GM12878 (cell line): Measurements from ENCODE around the gene TOX2. TPM values are rescaled to one million over a fixed set of nuclear protein-coding genes. Genes with fewer than 3 reads are reported as not detected.

Experiments
- CBX5 ChIP-seq: sonication (generic); IDR thresholded peaks from 2 replicates; pipeline ENCODE4 v1.6.1; 2016; ENCODE audit warnings: low read depth, moderate library complexity, mild to moderate bottlenecking, inconsistent platforms
- FOS ChIP-seq: IDR thresholded peaks from 3 replicates; pipeline ENCODE4 v1.6.1; 2011; ENCODE audit warnings: borderline replicate concordance; ENCODE audit not compliant: insufficient read length; ENCODE audit errors: extremely low read depth
- GATAD2B ChIP-seq: fragments of 450-650 bp; conservative IDR thresholded peaks from 2 replicates; pipeline ENCODE4 v1.6.1; 2017; ENCODE audit warnings: low read depth, mild to moderate bottlenecking, moderate library complexity
- NFYB ChIP-seq: IDR thresholded peaks from 2 replicates; pipeline ENCODE4 v1.6.1; 2011; ENCODE audit warnings: low read depth, mild to moderate bottlenecking, low read length, improper control_type of control experiment, moderate library complexity; ENCODE audit not compliant: insufficient read depth
- NR2F1 ChIP-seq: fragments of 450-650 bp; conservative IDR thresholded peaks from 2 replicates; pipeline ENCODE4 v1.6.1; 2017; ENCODE audit warnings: mild to moderate bottlenecking
- SMARCA5 ChIP-seq: fragments of 450-650 bp; IDR thresholded peaks from 2 replicates; pipeline ENCODE4 v1.6.1; 2017; ENCODE audit warnings: mild to moderate bottlenecking
- STAT1 ChIP-seq: fragments of 450-650 bp; conservative IDR thresholded peaks from 2 replicates; pipeline ENCODE4 v1.6.1; 2014; ENCODE audit warnings: antibody characterized with exemption, mild to moderate bottlenecking
- SUZ12 ChIP-seq: fragments of 200-600 bp; sonication (generic); IDR thresholded peaks from one replicate; pipeline ENCODE4 v1.6.1; 2018; ENCODE audit warnings: antibody characterized with exemption, mild to moderate bottlenecking; ENCODE audit not compliant: unreplicated experiment
- TARDBP ChIP-seq: IDR thresholded peaks from 2 replicates; pipeline ENCODE4 v1.6.1; 2016; ENCODE audit warnings: borderline replicate concordance
- ZNF24 ChIP-seq: fragments of 450-650 bp; IDR thresholded peaks from 2 replicates; pipeline ENCODE4 v1.6.1; 2017; ENCODE audit warnings: antibody characterized with exemption, mild to moderate bottlenecking
- polyA plus RNA-seq, 11 experiments: library from polyadenylated mRNA; depleted of rRNA in 4 of 11; unstranded in 6 of 11; stranded (reverse) in 5 of 11; fragments of >200 nt; fragmentation: Nextera tagmentation in 4 of 11; fragmentation: Illumina TruSeq in 1 of 11; extraction: Ambion mirVana in 4 of 11; extraction: Trizol in 1 of 11; gene quantifications; 1 replicate in 1 of 11; 2 replicates in 10 of 11; pipeline versions ENCODE4 v1.2.1 to v1.2.3, GENCODE V29; 2011 to 2016; ENCODE audit warnings: inconsistent platforms in 2 of 11, missing spikeins in 2 of 11, low read depth in 1 of 11
- total RNA-seq, 4 experiments: library from RNA; depleted of rRNA in 3 of 4; stranded (reverse); fragments of >200 nt in 3 of 4; fragmentation: Illumina TruSeq in 1 of 4; extraction: Trizol in 1 of 4; gene quantifications; 2 replicates each; pipeline versions ENCODE4 v1.2.1 to v1.2.3, GENCODE V29; 2013 to 2021
- TF ChIP-seq, protein P1 (sequence below): fragments of 450-650 bp; IDR thresholded peaks from 2 replicates; pipeline ENCODE4 v1.6.1; 2016; ENCODE audit warnings: mild to moderate bottlenecking
- TF ChIP-seq, protein P2 (sequence below): IDR thresholded peaks from 2 replicates; pipeline ENCODE4 v1.6.1; 2012; ENCODE audit warnings: low read depth, low read length, improper control_type of control experiment
- TF ChIP-seq, protein P3 (sequence below): fragments of 450-650 bp; IDR thresholded peaks from 2 replicates; pipeline ENCODE4 v1.6.1; 2017; ENCODE audit warnings: antibody characterized with exemption, mild to moderate bottlenecking, moderate library complexity
- TF ChIP-seq, protein P4 (sequence below): fragments of 450-650 bp; IDR thresholded peaks from 2 replicates; pipeline ENCODE4 v1.6.1; 2017; ENCODE audit warnings: mild to moderate bottlenecking, moderate library complexity
- TF ChIP-seq, protein P5 (sequence below): fragments of 450-650 bp; IDR thresholded peaks from 2 replicates; pipeline ENCODE4 v1.6.1; 2017; ENCODE audit warnings: low read depth, mild to moderate bottlenecking, moderate library complexity

Gene TOX2
- total and polyA plus RNA-seq, 10 of the 15 experiments (the other 5 are each of a cell fraction or from before 2014, with no cell fraction given): 2.6 to 40.5 (median 7.9) TPM

DNA sequence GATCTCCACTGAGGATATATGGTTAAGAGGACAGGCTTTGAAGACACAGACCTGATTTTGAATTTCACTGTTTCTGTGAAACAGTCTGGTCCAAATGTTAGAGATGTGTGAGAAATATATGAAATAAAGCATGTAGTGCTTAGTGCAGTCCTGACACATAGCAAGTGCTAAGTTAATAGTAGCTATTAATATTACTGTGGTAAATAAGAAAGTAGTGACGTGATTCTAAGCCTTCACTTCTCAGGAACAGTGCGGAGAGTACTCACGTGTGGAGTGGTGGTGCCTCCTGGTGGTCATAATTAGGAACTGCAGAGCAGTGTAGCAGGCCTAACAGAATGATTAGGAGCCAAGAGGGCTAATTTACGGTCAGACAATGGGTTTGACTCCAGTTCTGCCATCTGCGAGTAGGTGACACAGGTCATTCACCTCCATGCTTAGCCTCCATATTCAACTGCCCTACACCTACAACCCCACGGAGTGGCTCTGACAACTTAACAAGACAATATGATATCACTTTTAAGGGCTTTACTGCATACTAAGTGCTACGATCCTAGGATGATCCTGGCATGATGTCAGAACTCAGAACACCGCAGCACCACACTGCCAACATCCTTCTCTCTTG, 166.1 kb downstream of the TOX2 start (continued):
- TF ChIP-seq, protein P1, sequence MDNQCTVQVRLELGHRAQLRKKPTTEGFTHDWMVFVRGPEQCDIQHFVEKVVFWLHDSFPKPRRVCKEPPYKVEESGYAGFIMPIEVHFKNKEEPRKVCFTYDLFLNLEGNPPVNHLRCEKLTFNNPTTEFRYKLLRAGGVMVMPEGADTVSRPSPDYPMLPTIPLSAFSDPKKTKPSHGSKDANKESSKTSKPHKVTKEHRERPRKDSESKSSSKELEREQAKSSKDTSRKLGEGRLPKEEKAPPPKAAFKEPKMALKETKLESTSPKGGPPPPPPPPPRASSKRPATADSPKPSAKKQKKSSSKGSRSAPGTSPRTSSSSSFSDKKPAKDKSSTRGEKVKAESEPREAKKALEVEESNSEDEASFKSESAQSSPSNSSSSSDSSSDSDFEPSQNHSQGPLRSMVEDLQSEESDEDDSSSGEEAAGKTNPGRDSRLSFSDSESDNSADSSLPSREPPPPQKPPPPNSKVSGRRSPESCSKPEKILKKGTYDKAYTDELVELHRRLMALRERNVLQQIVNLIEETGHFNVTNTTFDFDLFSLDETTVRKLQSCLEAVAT: 0 out of 2 replicates have a peak, but pooled peaks have one; percentile 51
- TF ChIP-seq, protein P2, sequence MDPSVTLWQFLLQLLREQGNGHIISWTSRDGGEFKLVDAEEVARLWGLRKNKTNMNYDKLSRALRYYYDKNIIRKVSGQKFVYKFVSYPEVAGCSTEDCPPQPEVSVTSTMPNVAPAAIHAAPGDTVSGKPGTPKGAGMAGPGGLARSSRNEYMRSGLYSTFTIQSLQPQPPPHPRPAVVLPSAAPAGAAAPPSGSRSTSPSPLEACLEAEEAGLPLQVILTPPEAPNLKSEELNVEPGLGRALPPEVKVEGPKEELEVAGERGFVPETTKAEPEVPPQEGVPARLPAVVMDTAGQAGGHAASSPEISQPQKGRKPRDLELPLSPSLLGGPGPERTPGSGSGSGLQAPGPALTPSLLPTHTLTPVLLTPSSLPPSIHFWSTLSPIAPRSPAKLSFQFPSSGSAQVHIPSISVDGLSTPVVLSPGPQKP: 0 out of 2 replicates have a peak, but pooled peaks have one; percentile 31
- TF ChIP-seq ZNF24 (peak; percentile 57; the same call in 1 of the 2 replicates), GATAD2B (0 out of 2 replicates have a peak, but pooled peaks have one; percentile 17), NFYB (no peak), CBX5 (no peak), TARDBP (no peak), SUZ12 (no peak), NR2F1 (0 out of 2 replicates have a peak, but pooled peaks have one; percentile 33), STAT1 (0 out of 2 replicates have a peak, but pooled peaks have one; percentile 62), SMARCA5 (peak; percentile 87; the same call in 1 of the 2 replicates), FOS (no peak)
- TF ChIP-seq, protein P3, sequence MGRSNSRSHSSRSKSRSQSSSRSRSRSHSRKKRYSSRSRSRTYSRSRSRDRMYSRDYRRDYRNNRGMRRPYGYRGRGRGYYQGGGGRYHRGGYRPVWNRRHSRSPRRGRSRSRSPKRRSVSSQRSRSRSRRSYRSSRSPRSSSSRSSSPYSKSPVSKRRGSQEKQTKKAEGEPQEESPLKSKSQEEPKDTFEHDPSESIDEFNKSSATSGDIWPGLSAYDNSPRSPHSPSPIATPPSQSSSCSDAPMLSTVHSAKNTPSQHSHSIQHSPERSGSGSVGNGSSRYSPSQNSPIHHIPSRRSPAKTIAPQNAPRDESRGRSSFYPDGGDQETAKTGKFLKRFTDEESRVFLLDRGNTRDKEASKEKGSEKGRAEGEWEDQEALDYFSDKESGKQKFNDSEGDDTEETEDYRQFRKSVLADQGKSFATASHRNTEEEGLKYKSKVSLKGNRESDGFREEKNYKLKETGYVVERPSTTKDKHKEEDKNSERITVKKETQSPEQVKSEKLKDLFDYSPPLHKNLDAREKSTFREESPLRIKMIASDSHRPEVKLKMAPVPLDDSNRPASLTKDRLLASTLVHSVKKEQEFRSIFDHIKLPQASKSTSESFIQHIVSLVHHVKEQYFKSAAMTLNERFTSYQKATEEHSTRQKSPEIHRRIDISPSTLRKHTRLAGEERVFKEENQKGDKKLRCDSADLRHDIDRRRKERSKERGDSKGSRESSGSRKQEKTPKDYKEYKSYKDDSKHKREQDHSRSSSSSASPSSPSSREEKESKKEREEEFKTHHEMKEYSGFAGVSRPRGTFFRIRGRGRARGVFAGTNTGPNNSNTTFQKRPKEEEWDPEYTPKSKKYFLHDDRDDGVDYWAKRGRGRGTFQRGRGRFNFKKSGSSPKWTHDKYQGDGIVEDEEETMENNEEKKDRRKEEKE: no peak
- TF ChIP-seq, protein P4, sequence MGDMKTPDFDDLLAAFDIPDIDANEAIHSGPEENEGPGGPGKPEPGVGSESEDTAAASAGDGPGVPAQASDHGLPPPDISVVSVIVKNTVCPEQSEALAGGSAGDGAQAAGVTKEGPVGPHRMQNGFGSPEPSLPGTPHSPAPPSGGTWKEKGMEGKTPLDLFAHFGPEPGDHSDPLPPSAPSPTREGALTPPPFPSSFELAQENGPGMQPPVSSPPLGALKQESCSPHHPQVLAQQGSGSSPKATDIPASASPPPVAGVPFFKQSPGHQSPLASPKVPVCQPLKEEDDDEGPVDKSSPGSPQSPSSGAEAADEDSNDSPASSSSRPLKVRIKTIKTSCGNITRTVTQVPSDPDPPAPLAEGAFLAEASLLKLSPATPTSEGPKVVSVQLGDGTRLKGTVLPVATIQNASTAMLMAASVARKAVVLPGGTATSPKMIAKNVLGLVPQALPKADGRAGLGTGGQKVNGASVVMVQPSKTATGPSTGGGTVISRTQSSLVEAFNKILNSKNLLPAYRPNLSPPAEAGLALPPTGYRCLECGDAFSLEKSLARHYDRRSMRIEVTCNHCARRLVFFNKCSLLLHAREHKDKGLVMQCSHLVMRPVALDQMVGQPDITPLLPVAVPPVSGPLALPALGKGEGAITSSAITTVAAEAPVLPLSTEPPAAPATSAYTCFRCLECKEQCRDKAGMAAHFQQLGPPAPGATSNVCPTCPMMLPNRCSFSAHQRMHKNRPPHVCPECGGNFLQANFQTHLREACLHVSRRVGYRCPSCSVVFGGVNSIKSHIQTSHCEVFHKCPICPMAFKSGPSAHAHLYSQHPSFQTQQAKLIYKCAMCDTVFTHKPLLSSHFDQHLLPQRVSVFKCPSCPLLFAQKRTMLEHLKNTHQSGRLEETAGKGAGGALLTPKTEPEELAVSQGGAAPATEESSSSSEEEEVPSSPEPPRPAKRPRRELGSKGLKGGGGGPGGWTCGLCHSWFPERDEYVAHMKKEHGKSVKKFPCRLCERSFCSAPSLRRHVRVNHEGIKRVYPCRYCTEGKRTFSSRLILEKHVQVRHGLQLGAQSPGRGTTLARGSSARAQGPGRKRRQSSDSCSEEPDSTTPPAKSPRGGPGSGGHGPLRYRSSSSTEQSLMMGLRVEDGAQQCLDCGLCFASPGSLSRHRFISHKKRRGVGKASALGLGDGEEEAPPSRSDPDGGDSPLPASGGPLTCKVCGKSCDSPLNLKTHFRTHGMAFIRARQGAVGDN: peak; percentile 60
- TF ChIP-seq, protein P5, sequence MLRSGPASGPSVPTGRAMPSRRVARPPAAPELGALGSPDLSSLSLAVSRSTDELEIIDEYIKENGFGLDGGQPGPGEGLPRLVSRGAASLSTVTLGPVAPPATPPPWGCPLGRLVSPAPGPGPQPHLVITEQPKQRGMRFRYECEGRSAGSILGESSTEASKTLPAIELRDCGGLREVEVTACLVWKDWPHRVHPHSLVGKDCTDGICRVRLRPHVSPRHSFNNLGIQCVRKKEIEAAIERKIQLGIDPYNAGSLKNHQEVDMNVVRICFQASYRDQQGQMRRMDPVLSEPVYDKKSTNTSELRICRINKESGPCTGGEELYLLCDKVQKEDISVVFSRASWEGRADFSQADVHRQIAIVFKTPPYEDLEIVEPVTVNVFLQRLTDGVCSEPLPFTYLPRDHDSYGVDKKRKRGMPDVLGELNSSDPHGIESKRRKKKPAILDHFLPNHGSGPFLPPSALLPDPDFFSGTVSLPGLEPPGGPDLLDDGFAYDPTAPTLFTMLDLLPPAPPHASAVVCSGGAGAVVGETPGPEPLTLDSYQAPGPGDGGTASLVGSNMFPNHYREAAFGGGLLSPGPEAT: peak; percentile 31; the same call in 1 of the 2 replicates
